ENCODE results near the gene COBL.

GRCh38 chr7:51024867-51025266 lies 291.7 kb downstream of the COBL start:
- TF ChIP-seq CTCF (conservative IDR thresholded peaks at IDR 0.05; ENCODE audit: low read depth, low read length) (no peak), RAD21 (IDR thresholded peaks at IDR 0.05; ENCODE audit: low read length) (no peak), RFX5 (IDR thresholded peaks at IDR 0.05; ENCODE audit: low read depth, low read length) (no peak)

Data from IMR-90 (cell line).